Esophagus muscularis mucosa (tissue), 4 donors: Measurements from ENCODE around the gene SH2D7. TPM values are rescaled to one million over a fixed set of nuclear protein-coding genes. Genes with fewer than 3 reads are reported as not detected.

ENCODE experiments used
- DNase-seq: peaks from one replicate; pipeline ENCODE4 v3.0.0-alpha.2; 2017; ENCODE audit errors: extremely low spot score
- H3K27ac ChIP-seq, 4 donors: fragments of 200-600 bp; sonication (generic); replicated peaks in 1 of 4; 1 replicate in 3 of 4; 2 replicates in 1 of 4; pipeline ENCODE4 v1.5.1; 2016 to 2019; ENCODE audit warnings: mild to moderate bottlenecking in 1 of 4
- H3K27me3 ChIP-seq, 4 donors: fragments of 200-600 bp; sonication (generic); one replicate each; pipeline versions ENCODE4 v1.5.1 to v1.6.0; 2016 to 2019
- H3K36me3 ChIP-seq, 4 donors: fragments of 200-600 bp; sonication (generic); one replicate each; pipeline ENCODE4 v1.5.1; 2016 to 2019
- H3K4me1 ChIP-seq, 4 donors: fragments of 200-600 bp; sonication (generic); one replicate each; pipeline ENCODE4 v1.5.1; 2016 to 2019
- H3K4me3 ChIP-seq, 4 donors: fragments of 200-600 bp; sonication (generic); 1 replicate in 2 of 4; 2 replicates in 2 of 4; pipeline ENCODE4 v1.5.1; 2016 to 2019; ENCODE audit warnings: mild to moderate bottlenecking in 4 of 4, moderate library complexity in 1 of 4
- H3K9me3 ChIP-seq, 4 donors: fragments of 200-600 bp; sonication (generic); 1 replicate in 3 of 4; 2 replicates in 1 of 4; pipeline ENCODE4 v1.5.1; 2016 to 2019
- CTCF ChIP-seq, 3 experiments: fragments of 200-600 bp in 2 of 3; fragments of 450-650 bp in 1 of 3; sonication (generic) in 2 of 3; IDR thresholded peaks; one replicate each; pipeline ENCODE4 v1.5.1; 2017 to 2019; ENCODE audit warnings: antibody characterized with exemption in 3 of 3, mild to moderate bottlenecking in 2 of 3, moderate library complexity in 1 of 3
- EP300 ChIP-seq: sonication (generic); formaldehyde crosslinking; IDR thresholded peaks from one replicate; pipeline ENCODE4 v1.6.1; 2017; ENCODE audit warnings: antibody characterized with exemption
- POLR2A ChIP-seq: fragments of 450-650 bp; IDR thresholded peaks from one replicate; pipeline ENCODE4 v1.6.1; 2017; ENCODE audit warnings: antibody characterized with exemption, moderate library complexity, mild to moderate bottlenecking, low read depth
- POLR2AphosphoS5 ChIP-seq, 2 donors: sonication (generic); formaldehyde crosslinking; IDR thresholded peaks; one replicate each; pipeline ENCODE4 v1.6.1; 2017; ENCODE audit warnings: antibody characterized with exemption in 2 of 2
- WGBS: methylation state at CpG from one replicate; pipeline ENCODE4 v1.1.5; 2018; 5-methylcytosine and 5-hydroxymethylcytosine counted together
- intact Hi-C: fragments of 100-400 bp; cut with DNase I; formaldehyde crosslinking; loops from one replicate; pipeline ENCODE4 v1.15.1; 2023
- total RNA-seq, 4 donors: library from RNA; depleted of rRNA; stranded (reverse); fragments of >200 nt; gene quantifications; one replicate each; pipeline versions ENCODE4 v1.1.0 to v1.2.1, GENCODE V29; 2016

The SH2D7 gene
- total RNA-seq, 4 donors from 2014 or later, result not detected

- TF ChIP-seq CTCF (IDR thresholded peaks at IDR 0.05), result no peak
- no peak for TF ChIP-seq EP300
- no peak for TF ChIP-seq POLR2AphosphoS5 (IDR thresholded peaks at IDR 0.05)
- no peak for TF ChIP-seq POLR2A
- peaks cover 6 to 16% (median 11%) of the 10 kb centered on the region in 4 donors for H3K36me3 ChIP-seq
- WGBS, result 72% methylated on average over 3 of the region's 3 CpGs
- H3K27ac ChIP-seq, result no peak overlapping the region
- intact Hi-C loops, result no loop called here
- no peak overlapping the region for H3K4me3 ChIP-seq
- H3K4me1 ChIP-seq, result peaks cover 74 to 90% (median 82%) of the 10 kb centered on the region in 4 donors
- DNase-seq, result no peak
- no peaks in the 10 kb centered on the region for H3K9me3 ChIP-seq
- H3K27me3 ChIP-seq, result no peaks in the 10 kb centered on the region
These were observed 40.8 kb upstream of the SH2D7 start for GRCh38 chr15:78051596-78051995.

- Histone ChIP-seq H3K27me3 (no peaks in the 10 kb centered on the region), H3K27ac (no peak overlapping the region), H3K9me3 (no peaks in the 10 kb centered on the region), H3K36me3 (peaks cover 6 to 16% (median 11%) of the 10 kb centered on the region in 4 donors), H3K4me1 (peaks cover 74 to 90% (median 85%) of the 10 kb centered on the region in 4 donors), H3K4me3 (no peak overlapping the region)
- intact Hi-C loops, result no loop called here
- TF ChIP-seq POLR2A (no peak), CTCF (IDR thresholded peaks at IDR 0.05) (no peak), EP300 (no peak), POLR2AphosphoS5 (IDR thresholded peaks at IDR 0.05) (no peak)
- DNase-seq, result no peak
These were observed 40.4 kb upstream of the SH2D7 start for GRCh38 chr15:78052001-78052401.

GRCh38 chr15:78052545-78052944, 39.8 kb upstream of the SH2D7 start:
- no peak overlapping the region for H3K27ac ChIP-seq
- no peaks in the 10 kb centered on the region for H3K27me3 ChIP-seq
- DNase-seq, result no peak
- 82% methylated on average over 5 of the region's 5 CpGs for WGBS
- no peaks in the 10 kb centered on the region for H3K9me3 ChIP-seq
- no peak for TF ChIP-seq CTCF (IDR thresholded peaks at IDR 0.05)
- TF ChIP-seq POLR2AphosphoS5 (IDR thresholded peaks at IDR 0.05), result no peak
- no peak for TF ChIP-seq EP300
- TF ChIP-seq POLR2A, result no peak
- peaks cover 74 to 90% (median 88%) of the 10 kb centered on the region in 4 donors for H3K4me1 ChIP-seq
- intact Hi-C loops, result no loop called here
- H3K36me3 ChIP-seq, result peaks cover 6 to 16% (median 11%) of the 10 kb centered on the region in 4 donors
- H3K4me3 ChIP-seq, result no peak overlapping the region

DNA sequence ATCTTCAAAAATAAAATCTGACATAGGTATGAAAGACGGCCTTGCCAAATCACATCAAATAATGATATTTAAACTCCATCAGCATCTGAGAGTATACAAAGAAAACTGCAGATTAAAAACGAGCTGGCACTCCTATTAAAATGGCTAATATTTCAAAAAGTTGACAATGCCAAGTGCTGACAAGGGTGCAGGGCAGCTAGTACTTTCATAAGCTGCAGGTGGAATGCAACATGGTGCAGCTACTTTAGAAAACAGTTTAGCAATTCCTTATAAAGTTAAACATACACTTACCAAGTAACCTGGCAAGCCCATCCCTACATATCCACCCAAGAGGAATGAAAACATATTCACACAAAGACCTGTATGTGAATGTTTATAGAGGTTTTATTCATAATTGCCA, 37.8 kb upstream of the SH2D7 start:
- intact Hi-C loops, result no loop called here
- TF ChIP-seq POLR2A, result no peak
- TF ChIP-seq EP300, result no peak
- TF ChIP-seq POLR2AphosphoS5 (IDR thresholded peaks at IDR 0.05), result no peak
- no peak for TF ChIP-seq CTCF (IDR thresholded peaks at IDR 0.05)
- H3K36me3 ChIP-seq, result peaks cover 6 to 16% (median 11%) of the 10 kb centered on the region in 4 donors
- H3K27me3 ChIP-seq, result no peaks in the 10 kb centered on the region
- H3K9me3 ChIP-seq, result no peaks in the 10 kb centered on the region
- DNase-seq, result no peak
- peaks cover 73 to 90% (median 87%) of the 10 kb centered on the region in 4 donors for H3K4me1 ChIP-seq
- H3K4me3 ChIP-seq, result no peak overlapping the region
- 56% methylated on average over 2 of the region's 2 CpGs for WGBS
- no peak overlapping the region for H3K27ac ChIP-seq

- Histone ChIP-seq H3K36me3 (peaks cover 6 to 16% (median 11%) of the 10 kb centered on the region in 4 donors), H3K4me3 (no peak overlapping the region), H3K27ac (no peak overlapping the region), H3K9me3 (no peaks in the 10 kb centered on the region), H3K4me1 (peaks cover 69 to 90% (median 87%) of the 10 kb centered on the region in 4 donors), H3K27me3 (no peaks in the 10 kb centered on the region)
- TF ChIP-seq POLR2A, result no peak
- no peak for TF ChIP-seq EP300
- no peak for TF ChIP-seq CTCF (IDR thresholded peaks at IDR 0.05)
- TF ChIP-seq POLR2AphosphoS5 (IDR thresholded peaks at IDR 0.05), result no peak
- WGBS, result 82% methylated on average over 1 of the region's 1 CpG
- intact Hi-C loops, result no loop called here
- DNase-seq, result no peak
These were observed 37.4 kb upstream of the SH2D7 start for GRCh38 chr15:78054966-78055365.
